H1 (cell line): ENCODE data around the gene CADM2. TPM values are rescaled to one million over a fixed set of nuclear protein-coding genes. Genes with fewer than 3 reads are reported as not detected.

ENCODE experiments used
- CTCF ChIA-PET: fragments of 300-600 bp; sonication (Branson Sonifier 250); formaldehyde crosslinking; loops from one replicate; lab custom pipeline; 2021; ENCODE audit not compliant: partially characterized antibody; lab: Charles Lee
- POLR2A ChIA-PET: fragments of 300-600 bp; sonication (Branson Sonifier 250); formaldehyde crosslinking; loops from one replicate; lab custom pipeline; 2021; ENCODE audit warnings: inconsistent platforms; ENCODE audit not compliant: partially characterized antibody; lab: Charles Lee
- DNase-seq, 2 experiments: peaks; one replicate each; pipeline versions ENCODE4 v3.0.0 to v3.0.0-alpha.2; 2010 to 2022; ENCODE audit warnings: low spot score in 2 of 2, low read depth in 1 of 2, mixed read lengths in 1 of 2
- FAIRE-seq: peaks from 2 replicates; lab custom pipeline; 2011; peaks lifted over from hg19 to GRCh38; lab: Jason Lieb, UNC
- H2AFZ ChIP-seq: 2 replicates; pipeline ENCODE4 v1.8.1; 2012; ENCODE audit warnings: low read length, inconsistent platforms
- H2AK5ac ChIP-seq: 2 replicates; pipeline ENCODE4 v1.6.1; 2013; ENCODE audit warnings: low read depth, low read length
- H2BK120ac ChIP-seq: replicated peaks from 2 replicates; pipeline ENCODE3; 2013; ENCODE audit warnings: low read depth, low read length, inconsistent platforms
- H2BK12ac ChIP-seq: 2 replicates; pipeline ENCODE4 v1.6.1; 2013; ENCODE audit warnings: low read depth, low read length
- H2BK15ac ChIP-seq: 2 replicates; pipeline ENCODE4 v1.6.1; 2013; ENCODE audit warnings: low read length
- H2BK20ac ChIP-seq: 2 replicates; pipeline ENCODE4 v1.6.1; 2013; ENCODE audit warnings: low read length
- H2BK5ac ChIP-seq: 2 replicates; pipeline ENCODE4 v1.6.1; 2013; ENCODE audit warnings: low read depth, low read length
- H3K14ac ChIP-seq: 2 replicates; pipeline ENCODE4 v1.6.1; 2013; ENCODE audit warnings: inconsistent platforms; ENCODE audit not compliant: insufficient read length
- H3K18ac ChIP-seq: 2 replicates; pipeline ENCODE4 v1.6.1; 2013; ENCODE audit warnings: low read length; ENCODE audit errors: extremely low read depth
- H3K23ac ChIP-seq: 2 replicates; pipeline ENCODE4 v1.6.1; 2013; ENCODE audit warnings: inconsistent platforms; ENCODE audit not compliant: insufficient read length
- H3K23me2 ChIP-seq: 2 replicates; pipeline ENCODE4 v1.6.1; 2013; ENCODE audit warnings: low read depth, low read length
- H3K27ac ChIP-seq: 2 replicates; pipeline ENCODE4 v1.6.1; 2011; ENCODE audit warnings: low read depth, low read length, inconsistent platforms
- H3K27me3 ChIP-seq, 4 experiments: replicated peaks in 1 of 4; 1 replicate in 1 of 4; 2 replicates in 3 of 4; pipeline versions ENCODE4 v1.6.1 to v1.8.1; 2011 to 2013; ENCODE audit warnings: low read length in 3 of 4, mild to moderate bottlenecking in 3 of 4, inconsistent platforms in 2 of 4, mixed read lengths in 2 of 4, moderate library complexity in 1 of 4; ENCODE audit not compliant: control insufficient read depth in 3 of 4, insufficient read depth in 3 of 4; ENCODE audit errors: extremely low read depth in 1 of 4
- H3K36me3 ChIP-seq, 4 experiments: 2 replicates each; pipeline versions ENCODE4 v1.6.1 to v1.8.1; 2011 to 2013; ENCODE audit warnings: mild to moderate bottlenecking in 4 of 4, low read length in 3 of 4, moderate library complexity in 2 of 4, control low read depth in 1 of 4, inconsistent platforms in 1 of 4; ENCODE audit not compliant: insufficient read depth in 4 of 4, control insufficient read depth in 2 of 4
- H3K4ac ChIP-seq: replicated peaks from 2 replicates; pipeline ENCODE3; 2013; ENCODE audit warnings: low read length, low read depth, mixed read lengths, inconsistent platforms; ENCODE audit not compliant: insufficient read length
- H3K4me1 ChIP-seq, 4 experiments: replicated peaks in 1 of 4; 1 replicate in 1 of 4; 2 replicates in 3 of 4; pipeline versions ENCODE4 v1.6.1 to v1.8.1; 2011 to 2013; ENCODE audit warnings: low read length in 3 of 4, inconsistent platforms in 2 of 4, mixed read lengths in 1 of 4; ENCODE audit not compliant: insufficient read depth in 4 of 4, control insufficient read depth in 3 of 4
- H3K4me2 ChIP-seq, 2 experiments: 2 replicates each; pipeline versions ENCODE4 v1.6.1 to v1.8.1; 2011 to 2013; ENCODE audit warnings: low read depth in 2 of 2, low read length in 2 of 2, control low read depth in 1 of 2, inconsistent platforms in 1 of 2, mild to moderate bottlenecking in 1 of 2; ENCODE audit not compliant: insufficient read depth in 1 of 2
- H3K4me3 ChIP-seq, 4 experiments: fragments of 200-600, 300-600 bp in 1 of 4; sonication (generic), shearing (Covaris generic), sonication (Bioruptor Twin) in 1 of 4; 2 replicates each; pipeline versions ENCODE4 v1.5.1 to v1.8.1; 2011 to 2016; ENCODE audit warnings: low read length in 4 of 4, low read depth in 3 of 4, control low read depth in 2 of 4, inconsistent platforms in 2 of 4, mild to moderate bottlenecking in 2 of 4, mixed read lengths in 1 of 4, moderate library complexity in 1 of 4; ENCODE audit not compliant: insufficient read depth in 2 of 4; ENCODE audit errors: extremely low read depth in 1 of 4
- H3K56ac ChIP-seq: replicated peaks from 2 replicates; pipeline ENCODE3; 2013; ENCODE audit warnings: low read depth, mild to moderate bottlenecking, mixed read lengths, low read length, inconsistent platforms; ENCODE audit not compliant: insufficient read length
- H3K79me1 ChIP-seq: 2 replicates; pipeline ENCODE4 v1.6.1; 2013; ENCODE audit warnings: low read depth, low read length, control low read depth
- H3K79me2 ChIP-seq, 2 experiments: 2 replicates each; pipeline versions ENCODE4 v1.6.1 to v1.8.1; 2012 to 2013; ENCODE audit warnings: low read length in 2 of 2, mild to moderate bottlenecking in 2 of 2, inconsistent platforms in 1 of 2; ENCODE audit not compliant: insufficient read depth in 2 of 2, control insufficient read depth in 1 of 2
- H3K9ac ChIP-seq, 4 experiments: replicated peaks in 1 of 4; 1 replicate in 1 of 4; 2 replicates in 3 of 4; pipeline versions ENCODE4 v1.6.1 to v1.8.1; 2011 to 2013; ENCODE audit warnings: low read depth in 3 of 4, low read length in 3 of 4, control low read depth in 2 of 4, mild to moderate bottlenecking in 2 of 4, moderate library complexity in 2 of 4, inconsistent platforms in 1 of 4; ENCODE audit errors: extremely low read depth in 1 of 4
- H3K9me3 ChIP-seq, 2 experiments: 2 replicates each; pipeline versions ENCODE4 v1.6.1 to v1.8.1; 2012 to 2013; ENCODE audit warnings: mild to moderate bottlenecking in 2 of 2, moderate library complexity in 2 of 2, control low read depth in 1 of 2, inconsistent platforms in 1 of 2, low read depth in 1 of 2, low read length in 1 of 2, mixed read lengths in 1 of 2; ENCODE audit not compliant: insufficient read depth in 2 of 2
- H4K20me1 ChIP-seq, 2 experiments: replicated peaks in 1 of 2; 2 replicates each; pipeline versions ENCODE3 to v1.8.1; 2011 to 2013; ENCODE audit warnings: inconsistent platforms in 2 of 2, low read length in 2 of 2, mild to moderate bottlenecking in 1 of 2; ENCODE audit not compliant: insufficient read depth in 2 of 2, control insufficient read depth in 1 of 2
- H4K5ac ChIP-seq: 2 replicates; pipeline ENCODE4 v1.6.1; 2013; ENCODE audit warnings: low read length, low read depth, mixed read lengths, inconsistent platforms; ENCODE audit not compliant: insufficient read length
- H4K8ac ChIP-seq: 2 replicates; pipeline ENCODE4 v1.8.0; 2013; ENCODE audit warnings: mild to moderate bottlenecking, moderate library complexity, low read length, inconsistent platforms; ENCODE audit not compliant: insufficient read depth; ENCODE audit errors: extremely low read depth
- H4K91ac ChIP-seq: replicated peaks from 2 replicates; pipeline ENCODE3; 2013; ENCODE audit warnings: low read length, mixed read lengths, inconsistent platforms; ENCODE audit not compliant: insufficient read length
- CBX8 ChIP-seq: fragments of 300-800, 300-1000 bp; sonication (generic); IDR thresholded peaks from 2 replicates; pipeline ENCODE4 v1.7.1; 2016; ENCODE audit warnings: low read depth, low read length, borderline replicate concordance
- MAFK ChIP-seq: IDR thresholded peaks from 2 replicates; pipeline ENCODE4 v1.6.1; 2012; ENCODE audit warnings: low read depth, mild to moderate bottlenecking, improper control_type of control experiment, low read length
- WGBS, 2 experiments: shearing (Covaris generic) in 1 of 2; methylation state at CpG; one replicate each; pipeline versions ENCODE4 v1.1.6 to v1.1.7; 2013 to 2015; ENCODE audit warnings: low lambda C conversion rate in 2 of 2, mixed read lengths in 2 of 2, inconsistent platforms in 1 of 2, low coverage in 1 of 2, missing lambda C conversion rate in 1 of 2; ENCODE audit not compliant: insufficient replicate concordance in 2 of 2, insufficient coverage in 1 of 2, insufficient read length in 1 of 2; ENCODE audit errors: extremely low coverage in 1 of 2, missing lambda C conversion rate in 1 of 2; 5-methylcytosine and 5-hydroxymethylcytosine counted together
- polyA plus RNA-seq, 7 experiments: library from polyadenylated mRNA; depleted of rRNA in 3 of 7; stranded (reverse) in 5 of 7; unstranded in 2 of 7; fragments of >200 nt in 5 of 7; fragments of 200-250 nt in 2 of 7; gene quantifications; 1 replicate in 5 of 7; 2 replicates in 1 of 7; 4 replicates in 1 of 7; pipeline versions ENCODE4 v1.2.1 to v1.2.3, GENCODE V29; 2011 to 2013; ENCODE audit warnings: missing spikeins in 2 of 7, mixed read lengths in 2 of 7
- total RNA-seq: library from RNA; stranded (reverse); fragmentation: NEBNext Ultra II Directional; extraction: Animal tissue kit (Norgen Biotek cat#: 25700); gene quantifications from 2 replicates; pipeline ENCODE4 v1.2.1, GENCODE V29; 2021

The CADM2 gene
- total and polyA plus RNA-seq, 2 of the 8 experiments (the other 6 are each of a cell fraction or from before 2014, with no cell fraction given) = 14.9 to 20.9 TPM

- H3K27ac ChIP-seq = no peak overlapping the region
- TF ChIP-seq CBX8 = no peak
- TF ChIP-seq MAFK = no peak
- TF ChIP-seq, all 59 proteins: peak for 0
- H3K18ac ChIP-seq = no peak overlapping the region
- H4K5ac ChIP-seq = no peak overlapping the region
- H2BK5ac ChIP-seq = no peak overlapping the region
- H3K79me1 ChIP-seq = no peaks in the 10 kb centered on the region
- DNase-seq (no peak), FAIRE-seq (no peak)
- no peak overlapping the region for H3K14ac ChIP-seq
- no peak overlapping the region for H3K56ac ChIP-seq
- no peaks in the 10 kb centered on the region for H3K23me2 ChIP-seq
- no peak overlapping the region for H3K4me3 ChIP-seq
- no peaks in the 10 kb centered on the region for H4K20me1 ChIP-seq
- POLR2A ChIA-PET = no interaction called here
- H3K4ac ChIP-seq = no peak overlapping the region
- H2AFZ ChIP-seq = no peak overlapping the region
- no peak overlapping the region for H2BK120ac ChIP-seq
- no peak overlapping the region for H2AK5ac ChIP-seq
- H3K23ac ChIP-seq = no peak overlapping the region
- H4K8ac ChIP-seq = no peak overlapping the region
- no peak overlapping the region for H3K9ac ChIP-seq
- H3K27me3 ChIP-seq = no peaks in the 10 kb centered on the region
- H2BK20ac ChIP-seq = no peak overlapping the region
- 87% methylated on average over 7 of the region's 7 CpGs; no CpG with 5 or more reads in 1 of the 2 experiments for WGBS, 2 experiments
- H3K4me2 ChIP-seq = no peak overlapping the region
- no peak overlapping the region for H2BK12ac ChIP-seq
- peaks cover 0 to 3% (median 1%) of the 10 kb centered on the region in 4 experiments; a peak in 1 of 7 replicates for H3K4me1 ChIP-seq
- CTCF ChIA-PET = interaction anchor here (0.9 kb wide), 1 partner anchor 414 kb away, joined by 3 read pairs; no protein-coding TSS in a partner anchor
- H2BK15ac ChIP-seq = no peak overlapping the region
- H3K79me2 ChIP-seq = no peaks in the 10 kb centered on the region
- H4K91ac ChIP-seq = no peak overlapping the region
- H3K9me3 ChIP-seq = no peaks in the 10 kb centered on the region
- H3K36me3 ChIP-seq = no peaks in the 10 kb centered on the region
These were observed 202.8 kb downstream of the CADM2 start for GRCh38 chr3:85161544-85161943.
